Calu3 (cell line): ENCODE data around the gene CIPC. TPM values are rescaled to one million over a fixed set of nuclear protein-coding genes. Genes with fewer than 3 reads are reported as not detected.
A peak's percentile ranks its signal among the peaks of the same experiment; 100 is the strongest.

Experiments
- BruUV-seq: library from RNA; stranded (reverse); fragments of 400-500 nt; replicated peaks from 2 replicates; lab custom pipeline; 2021; lab: Mats Ljungman, UMichigan
- CTCF ChIA-PET: fragments of 300-600 bp; sonication (Branson Sonifier 250); formaldehyde crosslinking; loops from one replicate; lab custom pipeline; 2022; ENCODE audit warnings: antibody characterized with exemption; lab: Charles Lee
- DNase-seq: peaks from one replicate; pipeline ENCODE4 v3.0.0; 2022
- H3K27ac Mint-ChIP-seq: one replicate; pipeline ENCODE4 v1.8.0; 2022; ENCODE audit warnings: mixed read lengths; ENCODE audit not compliant: unreplicated experiment
- H3K27me3 Mint-ChIP-seq: one replicate; pipeline ENCODE4 v1.8.0; 2022; ENCODE audit warnings: mixed read lengths; ENCODE audit not compliant: unreplicated experiment
- H3K36me3 Mint-ChIP-seq: one replicate; pipeline ENCODE4 v1.8.0; 2022; ENCODE audit warnings: mild to moderate bottlenecking, moderate library complexity, mixed read lengths; ENCODE audit not compliant: insufficient read depth, unreplicated experiment
- H3K4me1 Mint-ChIP-seq: one replicate; pipeline ENCODE4 v1.8.0; 2022; ENCODE audit warnings: mild to moderate bottlenecking, low read depth, mixed read lengths; ENCODE audit not compliant: unreplicated experiment
- H3K4me3 Mint-ChIP-seq: one replicate; pipeline ENCODE4 v1.8.0; 2022; ENCODE audit warnings: mild to moderate bottlenecking, low read depth, moderate library complexity, mixed read lengths; ENCODE audit not compliant: unreplicated experiment
- H3K9me3 Mint-ChIP-seq: one replicate; pipeline ENCODE4 v1.8.0; 2022; ENCODE audit warnings: low read depth, mixed read lengths; ENCODE audit not compliant: unreplicated experiment
- CTCF ChIP-seq: fragments of 200-600 bp; IDR thresholded peaks from one replicate; pipeline ENCODE4 v1.8.0; 2022; ENCODE audit warnings: antibody characterized with exemption; ENCODE audit not compliant: unreplicated experiment
- intact Hi-C: fragments of 100-400 bp; cut with micrococcal nuclease; formaldehyde crosslinking; loops from one replicate; pipeline ENCODE4 v1.10.0; 2022; ENCODE audit not compliant: unreplicated experiment
- total RNA-seq: library from RNA; stranded (reverse); gene quantifications from 2 replicates; pipeline ENCODE4 v1.2.3, GENCODE V29; 2022

CIPC gene
- total RNA-seq, 1 experiment from 2014 or later = 16.5 TPM

- peaks cover 21% of the 10 kb centered on the region for H3K36me3 Mint-ChIP-seq
- BruUV-seq = TSS peak; percentile 93
- no peaks in the 10 kb centered on the region for H3K27me3 Mint-ChIP-seq
- intact Hi-C loops = no loop called here
- TF ChIP-seq CTCF = no peak
- peak overlapping the region; percentile 94 for H3K27ac Mint-ChIP-seq
- peaks cover 45% of the 10 kb centered on the region for H3K4me1 Mint-ChIP-seq
- no peaks in the 10 kb centered on the region for H3K9me3 Mint-ChIP-seq
- no peak for DNase-seq
- CTCF ChIA-PET = interaction anchor here (0.5 to 2.3 kb wide), 6 partner anchors 26 to 224 kb away, joined by 4 to 10 read pairs (median 6); no protein-coding TSS in a partner anchor
- peak overlapping the region; percentile 97 for H3K4me3 Mint-ChIP-seq
Observed at GRCh38 chr14:77097006-77097699, 905 bp upstream of the CIPC start.

- TF ChIP-seq CTCF = no peak
- CTCF ChIA-PET = interaction anchor here (0.5 to 2.1 kb wide), 7 partner anchors 25 to 286 kb away, joined by 3 to 8 read pairs (median 5); partner anchors contain the start of gene ANGEL1
- no TSS peak for BruUV-seq
Observed at GRCh38 chr14:77098529-77099353, 683 bp downstream of the CIPC start.

GRCh38 chr14:77099425-77100167 lies 1.5 kb downstream of the CIPC start:
- CTCF ChIA-PET = interaction anchor here (0.5 to 2.1 kb wide), 4 partner anchors 24 to 114 kb away, joined by 3 to 7 read pairs (median 4); no protein-coding TSS in a partner anchor
- no peak overlapping the region for H3K27ac Mint-ChIP-seq
- intact Hi-C loops = no loop called here
- no peak for DNase-seq
- no peaks in the 10 kb centered on the region for H3K9me3 Mint-ChIP-seq
- BruUV-seq = no TSS peak
- H3K36me3 Mint-ChIP-seq = peaks cover 21% of the 10 kb centered on the region
- peak overlapping the region; percentile 97 for H3K4me3 Mint-ChIP-seq
- H3K4me1 Mint-ChIP-seq = peaks cover 34% of the 10 kb centered on the region
- H3K27me3 Mint-ChIP-seq = no peaks in the 10 kb centered on the region
- no peak for TF ChIP-seq CTCF

More at GRCh38 chr14:77098529-77099353, 683 bp downstream of the CIPC start:
- intact Hi-C loops = no loop called here
- Mint-ChIP-seq H3K27me3 (no peaks in the 10 kb centered on the region), H3K4me1 (peaks cover 40% of the 10 kb centered on the region), H3K36me3 (peaks cover 21% of the 10 kb centered on the region), H3K4me3 (peak overlapping the region; percentile 97), H3K9me3 (no peaks in the 10 kb centered on the region), H3K27ac (peak overlapping the region; percentile 94)
- DNase-seq = peak; percentile 28

GRCh38 chr14:77100961-77101360 lies 2.9 kb downstream of the CIPC start:
- no peak overlapping the region for H3K27ac Mint-ChIP-seq
- H3K27me3 Mint-ChIP-seq = no peaks in the 10 kb centered on the region
- peaks cover 21% of the 10 kb centered on the region for H3K36me3 Mint-ChIP-seq
- peaks cover 25% of the 10 kb centered on the region for H3K4me1 Mint-ChIP-seq
- no peaks in the 10 kb centered on the region for H3K9me3 Mint-ChIP-seq
- H3K4me3 Mint-ChIP-seq = no peak overlapping the region
- DNase-seq = no peak
- CTCF ChIA-PET = interaction anchor here (1.2 kb wide), 1 partner anchor 23 kb away, joined by 4 read pairs; no protein-coding TSS in a partner anchor
- TF ChIP-seq CTCF = no peak
- BruUV-seq = TSS peak; percentile 26
- intact Hi-C loops = no loop called here
